DMS 273 (cell line): ENCODE measurements around the gene DUSP5.
A peak's percentile ranks its signal among the peaks of the same experiment; 100 is the strongest.
"Not testable (repeated sequence)": the region's sequence is repeated elsewhere in the genome, so short reads cannot be mapped to it uniquely, and the experiment has no call there.

Experiments
- DNase-seq: peaks from one replicate; lab custom pipeline; 2025; ENCODE audit not compliant: unreplicated experiment; lab: John Stamatoyannopoulos, UW

Gene DUSP5

GRCh38 chr10:110497438-110498086 is at the start of gene DUSP5:
Gene DUSP5, plus strand, starts transcription at chr10:110497907. Its CDS starts 215 bp downstream, at chr10:110498122.
- peak; percentile 96 for DNase-seq

- DNase-seq: no peak
These were observed 48.9 kb upstream of the DUSP5 start for GRCh38 chr10:110448682-110449418.

GRCh38 chr10:110455446-110455845 is 42.3 kb upstream of the DUSP5 start:
- no peak for DNase-seq

GRCh38 chr10:110456046-110456445 is 41.7 kb upstream of the DUSP5 start:
- DNase-seq: peak; percentile 60

- DNase-seq: peak; percentile 26
These were observed 41.1 kb upstream of the DUSP5 start for GRCh38 chr10:110456523-110457091.

GRCh38 chr10:110457851-110458250 is 39.9 kb upstream of the DUSP5 start:
- no peak for DNase-seq

- no peak for DNase-seq
These were observed 39.3 kb upstream of the DUSP5 start for GRCh38 chr10:110458266-110458920.

GRCh38 chr10:110459600-110459999 is 38.1 kb upstream of the DUSP5 start:
- no peak for DNase-seq

GRCh38 chr10:110460111-110460809 is 37.4 kb upstream of the DUSP5 start:
- peak; percentile 73 for DNase-seq

GRCh38 chr10:110461088-110461487 is 36.6 kb upstream of the DUSP5 start:
- no peak for DNase-seq

- DNase-seq: no peak
These were observed 36.2 kb upstream of the DUSP5 start for GRCh38 chr10:110461530-110461929.

GRCh38 chr10:110462166-110463095 is 35.3 kb upstream of the DUSP5 start:
- DNase-seq: no peak

GRCh38 chr10:110468258-110468657 is 29.4 kb upstream of the DUSP5 start:
- DNase-seq: not testable (repeated sequence)

- DNase-seq: not testable (repeated sequence)
These were observed 27.2 kb upstream of the DUSP5 start for GRCh38 chr10:110470541-110470940.

- DNase-seq: peak; percentile 22
These were observed 26.1 kb upstream of the DUSP5 start for GRCh38 chr10:110471566-110472139.

- DNase-seq: no peak
These were observed 23.7 kb upstream of the DUSP5 start for GRCh38 chr10:110474017-110474416.

- DNase-seq: no peak
These were observed 22.9 kb upstream of the DUSP5 start for GRCh38 chr10:110474826-110475225.

GRCh38 chr10:110475722-110476515 is 21.8 kb upstream of the DUSP5 start:
- DNase-seq: no peak

GRCh38 chr10:110479710-110480109 is 18.0 kb upstream of the DUSP5 start:
- DNase-seq: no peak
